Measurements from ENCODE around the gene CNTROB. TPM values are rescaled to one million over a fixed set of nuclear protein-coding genes. Genes with fewer than 3 reads are reported as not detected.

Gene CNTROB
- total RNA-seq, 1 experiment from 2014 or later = 39.7 TPM

- no peak for TF ChIP-seq ZNF425 (CRISPR knock-in tag; conservative IDR thresholded peaks at IDR 0.05)
- no peak for TF ChIP-seq ZBTB43 (CRISPR knock-in tag; IDR thresholded peaks at IDR 0.05)
- TF ChIP-seq ZMAT4 (CRISPR knock-in tag; IDR thresholded peaks at IDR 0.05) = no peak
Measured at GRCh38 chr17:7931709-7932482, at the start of gene CNTROB, which contains the start of gene TRAPPC1 (continued).

- TF ChIP-seq E2F4 (CRISPR knock-in tag; IDR thresholded peaks at IDR 0.05; ENCODE audit: borderline replicate concordance, low read depth) (no peak), SOX15 (CRISPR knock-in tag; IDR thresholded peaks at IDR 0.05) (no peak)
- CTCF ChIA-PET = interaction anchor here (1.0 to 1.1 kb wide), 5 partner anchors 48 to 114 kb away, joined by 3 to 4 read pairs (median 3); no protein-coding TSS in a partner anchor
- Mint-ChIP-seq H3K27ac (no peak overlapping the region), H3K27me3 (ENCODE audit: low read depth) (no peaks in the 10 kb centered on the region; the same call in 1 of the 2 replicates), H3K9me3 (no peaks in the 10 kb centered on the region), H3K36me3 (no peaks in the 10 kb centered on the region), H3K4me3 (no peak overlapping the region), H3K4me1 (peaks cover 10% of the 10 kb centered on the region)
- POLR2A ChIA-PET = no interaction called here
- DNase-seq (ENCODE audit: low spot score) (no peak), ATAC-seq (no peak)
Measured at GRCh38 chr17:7882629-7883028, 49.4 kb upstream of the CNTROB start.

- Mint-ChIP-seq H3K36me3 (no peaks in the 10 kb centered on the region), H3K27ac (no peak overlapping the region), H3K4me1 (peaks cover 10% of the 10 kb centered on the region), H3K27me3 (ENCODE audit: low read depth) (no peaks in the 10 kb centered on the region; the same call in 1 of the 2 replicates), H3K9me3 (no peaks in the 10 kb centered on the region), H3K4me3 (peak overlapping the region; percentile 55)
- no peak for TF ChIP-seq ZNF263 (CRISPR knock-in tag; IDR thresholded peaks at IDR 0.05; ENCODE audit: low read depth)
- TF ChIP-seq ESRRA (CRISPR knock-in tag; IDR thresholded peaks at IDR 0.05; ENCODE audit: borderline replicate concordance) = no peak
- no peak for TF ChIP-seq NFE2L1 (CRISPR knock-in tag; IDR thresholded peaks at IDR 0.05)
- TF ChIP-seq PRRX2 (CRISPR knock-in tag; IDR thresholded peaks at IDR 0.05) = no peak
- TF ChIP-seq FOXP1 (CRISPR knock-in tag; IDR thresholded peaks at IDR 0.05; ENCODE audit: borderline replicate concordance) = no peak
- TF ChIP-seq USF1 (CRISPR knock-in tag; IDR thresholded peaks at IDR 0.05) = no peak
- TF ChIP-seq ELF4 (CRISPR knock-in tag; IDR thresholded peaks at IDR 0.05; ENCODE audit: low read depth) = no peak
- TF ChIP-seq ZNF425 (CRISPR knock-in tag; conservative IDR thresholded peaks at IDR 0.05) = no peak
- no peak for TF ChIP-seq IRF1 (CRISPR knock-in tag; IDR thresholded peaks at IDR 0.05)
- ChIA-PET CTCF (no interaction called here), POLR2A (interaction anchor here (0.6 to 0.7 kb wide), 2 partner anchors 12 to 27 kb away, joined by 3 read pairs; no protein-coding TSS in a partner anchor)
- no peak for ATAC-seq
- DNase-seq (ENCODE audit: low spot score) = no peak
Measured at GRCh38 chr17:7883781-7884386, 48.1 kb upstream of the CNTROB start.
